Stomach (tissue), 4 donors: Measurements from ENCODE around the gene ARHGAP24.

Experiments
- CTCF ChIP-seq, 7 experiments: fragments of 450-650 bp in 4 of 7; fragments of 200-600 bp in 3 of 7; sonication (generic) in 3 of 7; IDR thresholded peaks; one replicate each; pipeline ENCODE4 v1.5.1; 2016 to 2019; ENCODE audit warnings: antibody characterized with exemption in 7 of 7, control low read depth in 2 of 7, mild to moderate bottlenecking in 1 of 7
- EP300 ChIP-seq: sonication (generic); formaldehyde crosslinking; IDR thresholded peaks from one replicate; pipeline ENCODE4 v1.6.1; 2017; ENCODE audit warnings: antibody characterized with exemption
- POLR2A ChIP-seq, 4 donors: fragments of 450-650 bp; IDR thresholded peaks; one replicate each; pipeline ENCODE4 v1.6.1; 2016; ENCODE audit warnings: antibody characterized with exemption in 4 of 4, control low read depth in 2 of 4, mild to moderate bottlenecking in 1 of 4, moderate library complexity in 1 of 4
- POLR2AphosphoS5 ChIP-seq, 3 donors: sonication (generic); formaldehyde crosslinking; IDR thresholded peaks; one replicate each; pipeline ENCODE4 v1.6.1; 2016; ENCODE audit warnings: antibody characterized with exemption in 3 of 3

GRCh38 chr4:85860066-85860740 lies 385.3 kb downstream of the ARHGAP24 start:
- TF ChIP-seq CTCF (IDR thresholded peaks at IDR 0.05) (no peak), POLR2A (IDR thresholded peaks at IDR 0.05) (no peak), POLR2AphosphoS5 (IDR thresholded peaks at IDR 0.05) (no peak), EP300 (no peak)
